ENCODE measurements around the gene AUTS2. TPM values are rescaled to one million over a fixed set of nuclear protein-coding genes. Genes with fewer than 3 reads are reported as not detected.

The AUTS2 gene
- total RNA-seq, 1 donor from 2014 or later: 9.9 TPM

DNA sequence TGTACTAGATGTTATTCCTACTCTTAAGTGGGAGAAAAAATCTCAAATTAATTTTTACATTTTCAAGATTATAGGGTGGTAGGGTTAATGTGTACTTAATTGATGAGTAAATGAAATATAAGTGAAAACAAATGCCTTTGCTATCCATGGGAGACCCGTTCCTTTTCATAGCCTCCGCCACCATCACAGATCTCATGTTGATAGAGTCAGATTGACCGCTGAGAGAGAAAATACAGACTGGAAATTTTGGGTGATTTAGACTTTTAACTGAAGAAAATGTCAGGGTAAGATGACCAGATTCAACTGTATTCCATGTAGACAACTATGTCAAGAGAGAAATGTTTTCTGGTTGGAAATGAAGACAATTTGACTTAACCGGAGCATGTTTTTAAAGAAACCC, 446.2 kb downstream of the AUTS2 start:
- no peaks in the 10 kb centered on the region for H3K36me3 ChIP-seq (ENCODE audit: control insufficient read depth, insufficient read depth, low read length)
- TF ChIP-seq, protein P1, sequence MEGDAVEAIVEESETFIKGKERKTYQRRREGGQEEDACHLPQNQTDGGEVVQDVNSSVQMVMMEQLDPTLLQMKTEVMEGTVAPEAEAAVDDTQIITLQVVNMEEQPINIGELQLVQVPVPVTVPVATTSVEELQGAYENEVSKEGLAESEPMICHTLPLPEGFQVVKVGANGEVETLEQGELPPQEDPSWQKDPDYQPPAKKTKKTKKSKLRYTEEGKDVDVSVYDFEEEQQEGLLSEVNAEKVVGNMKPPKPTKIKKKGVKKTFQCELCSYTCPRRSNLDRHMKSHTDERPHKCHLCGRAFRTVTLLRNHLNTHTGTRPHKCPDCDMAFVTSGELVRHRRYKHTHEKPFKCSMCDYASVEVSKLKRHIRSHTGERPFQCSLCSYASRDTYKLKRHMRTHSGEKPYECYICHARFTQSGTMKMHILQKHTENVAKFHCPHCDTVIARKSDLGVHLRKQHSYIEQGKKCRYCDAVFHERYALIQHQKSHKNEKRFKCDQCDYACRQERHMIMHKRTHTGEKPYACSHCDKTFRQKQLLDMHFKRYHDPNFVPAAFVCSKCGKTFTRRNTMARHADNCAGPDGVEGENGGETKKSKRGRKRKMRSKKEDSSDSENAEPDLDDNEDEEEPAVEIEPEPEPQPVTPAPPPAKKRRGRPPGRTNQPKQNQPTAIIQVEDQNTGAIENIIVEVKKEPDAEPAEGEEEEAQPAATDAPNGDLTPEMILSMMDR (IDR thresholded peaks at IDR 0.05; ENCODE audit: insufficient read depth, low read length, poor library complexity, severe bottlenecking): no peak
- no peak for DNase-seq (ENCODE audit: low read depth)
- no peak overlapping the region for H3K4me3 ChIP-seq (ENCODE audit: low read depth, low read length)
- no peaks in the 10 kb centered on the region for H3K27me3 ChIP-seq (ENCODE audit: control insufficient read depth, insufficient read depth, low read length)

DNA sequence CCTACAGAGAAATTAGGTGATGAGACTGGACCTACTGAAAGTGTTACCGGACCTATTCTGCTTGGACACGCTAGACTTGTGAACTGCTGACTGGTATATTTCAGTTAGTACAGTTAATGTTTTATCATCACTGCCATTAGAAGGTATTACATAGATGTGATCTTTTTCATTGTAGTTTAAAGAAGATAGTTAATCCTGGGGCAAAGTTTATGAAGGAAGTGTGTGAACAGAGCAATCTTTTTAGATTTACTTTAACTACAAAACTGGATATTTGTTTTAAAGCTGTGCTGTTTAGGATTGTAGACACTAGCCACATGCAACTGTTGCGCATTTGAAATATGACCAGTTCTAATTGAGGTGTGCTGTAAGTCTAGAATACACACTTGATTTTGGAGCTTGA, 446.7 kb downstream of the AUTS2 start:
- H3K27me3 ChIP-seq (ENCODE audit: control insufficient read depth, insufficient read depth, low read length): no peaks in the 10 kb centered on the region
- TF ChIP-seq, protein P1 (IDR thresholded peaks at IDR 0.05; ENCODE audit: insufficient read depth, low read length, poor library complexity, severe bottlenecking): no peak
- no peak for DNase-seq (ENCODE audit: low read depth)
- no peak overlapping the region for H3K4me3 ChIP-seq (ENCODE audit: low read depth, low read length)
- no peaks in the 10 kb centered on the region for H3K36me3 ChIP-seq (ENCODE audit: control insufficient read depth, insufficient read depth, low read length)

DNA sequence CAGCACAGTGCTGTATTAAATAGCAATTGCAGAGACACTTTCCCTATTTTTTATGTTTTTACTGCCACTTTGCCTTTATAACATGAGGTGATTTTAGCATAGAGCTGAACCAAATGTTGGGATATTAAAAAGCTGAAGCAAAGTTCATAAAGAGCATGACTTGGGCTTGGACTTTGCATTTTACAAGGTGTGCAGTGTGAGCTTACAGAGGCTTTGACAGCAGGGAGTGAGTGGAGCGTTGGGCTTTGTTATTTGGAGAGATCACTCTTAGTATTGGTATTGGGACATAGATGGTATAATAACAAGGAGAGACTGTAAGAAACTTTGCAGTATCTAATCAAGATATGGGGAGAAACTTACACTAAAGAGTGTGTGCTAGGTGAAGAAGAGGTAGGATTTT, 449.1 kb downstream of the AUTS2 start:
- Histone ChIP-seq H3K4me3 (ENCODE audit: low read depth, low read length) (no peak overlapping the region), H3K36me3 (ENCODE audit: control insufficient read depth, insufficient read depth, low read length) (no peaks in the 10 kb centered on the region), H3K27me3 (ENCODE audit: control insufficient read depth, insufficient read depth, low read length) (no peaks in the 10 kb centered on the region)
- TF ChIP-seq, protein P1 (IDR thresholded peaks at IDR 0.05; ENCODE audit: insufficient read depth, low read length, poor library complexity, severe bottlenecking): no peak
- no peak for DNase-seq (ENCODE audit: low read depth)

DNA sequence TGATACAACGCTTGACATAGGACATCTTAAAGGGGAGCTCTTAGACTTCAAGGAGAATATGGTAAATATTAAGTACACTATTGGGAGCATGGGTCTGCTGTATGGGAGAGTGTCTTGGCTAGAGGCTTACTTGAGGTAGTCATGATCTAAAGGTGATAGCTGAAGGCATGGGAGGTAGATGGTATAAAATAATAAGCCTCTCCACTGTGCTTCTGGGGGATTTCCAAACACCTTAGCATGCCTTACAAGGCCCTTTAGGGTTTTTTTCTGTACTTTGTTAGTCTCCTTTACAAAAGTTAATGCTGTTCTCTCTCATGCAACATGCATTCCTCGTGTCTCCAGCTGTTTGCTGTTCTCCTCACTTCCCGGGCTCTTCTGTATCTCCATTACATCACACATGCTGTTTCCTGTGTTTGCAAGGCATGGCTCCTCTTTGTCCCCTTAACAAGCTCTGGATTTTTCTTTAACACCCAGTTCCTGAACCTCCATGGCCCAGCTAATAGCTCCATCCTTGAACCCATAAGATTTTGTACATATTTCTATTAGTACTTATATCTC, 449.7 kb downstream of the AUTS2 start:
- TF ChIP-seq, protein P1 (IDR thresholded peaks at IDR 0.05; ENCODE audit: insufficient read depth, low read length, poor library complexity, severe bottlenecking): no peak
- no peak for DNase-seq (ENCODE audit: low read depth)
- Histone ChIP-seq H3K4me3 (ENCODE audit: low read depth, low read length) (no peak overlapping the region), H3K36me3 (ENCODE audit: control insufficient read depth, insufficient read depth, low read length) (no peaks in the 10 kb centered on the region), H3K27me3 (ENCODE audit: control insufficient read depth, insufficient read depth, low read length) (no peaks in the 10 kb centered on the region)

DNA sequence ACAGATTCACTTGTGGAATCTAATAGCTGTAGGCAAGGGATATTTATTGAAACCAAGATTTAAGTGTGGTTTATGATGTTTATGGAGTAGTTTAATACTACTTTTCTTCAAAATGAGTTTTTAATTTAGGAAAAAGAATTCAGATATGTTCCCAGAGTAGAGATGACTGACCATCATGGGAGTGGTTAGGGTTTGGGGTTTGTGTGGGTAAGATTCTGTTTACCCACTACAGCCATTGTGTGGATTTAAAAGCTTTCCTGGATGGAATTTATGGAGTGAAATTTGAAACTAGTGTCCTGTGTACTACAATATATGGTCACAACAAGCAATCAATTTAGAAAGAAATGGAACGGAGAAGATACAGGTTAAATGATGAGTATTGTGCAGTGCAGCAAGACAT, 453.5 kb downstream of the AUTS2 start:
- H3K4me3 ChIP-seq (ENCODE audit: low read depth, low read length): no peak overlapping the region
- no peak for DNase-seq (ENCODE audit: low read depth)
- no peaks in the 10 kb centered on the region for H3K36me3 ChIP-seq (ENCODE audit: control insufficient read depth, insufficient read depth, low read length)
- H3K27me3 ChIP-seq (ENCODE audit: control insufficient read depth, insufficient read depth, low read length): no peaks in the 10 kb centered on the region
- TF ChIP-seq, protein P1 (IDR thresholded peaks at IDR 0.05; ENCODE audit: insufficient read depth, low read length, poor library complexity, severe bottlenecking): no peak

DNA sequence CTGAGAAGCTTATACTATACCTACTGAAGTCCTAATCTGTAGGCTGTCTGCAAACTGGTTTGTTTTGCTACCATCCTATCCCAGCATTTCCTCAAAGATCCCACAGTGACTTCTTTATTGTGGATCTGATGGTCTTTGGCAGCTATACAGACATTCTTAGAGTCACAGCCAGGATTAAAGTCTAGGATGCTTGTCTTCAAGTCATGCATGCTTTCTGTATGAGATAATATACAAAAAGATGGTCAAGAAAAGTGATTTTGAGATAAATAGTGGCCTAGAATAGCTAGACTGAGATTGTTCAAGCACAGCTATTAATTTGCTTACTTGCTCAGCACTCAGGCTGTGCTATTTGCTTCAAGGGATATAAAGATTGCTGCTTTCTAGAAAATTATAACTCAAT, 454.4 kb downstream of the AUTS2 start:
- H3K27me3 ChIP-seq (ENCODE audit: control insufficient read depth, insufficient read depth, low read length): no peaks in the 10 kb centered on the region
- H3K36me3 ChIP-seq (ENCODE audit: control insufficient read depth, insufficient read depth, low read length): no peaks in the 10 kb centered on the region
- DNase-seq (ENCODE audit: low read depth): no peak
- H3K4me3 ChIP-seq (ENCODE audit: low read depth, low read length): no peak overlapping the region
- TF ChIP-seq, protein P1 (IDR thresholded peaks at IDR 0.05; ENCODE audit: insufficient read depth, low read length, poor library complexity, severe bottlenecking): no peak

All from kidney epithelial cell (primary cell).